Measurements from ENCODE around the gene PPP1R1C.
A peak's percentile ranks its signal among the peaks of the same experiment; 100 is the strongest.

The PPP1R1C gene

DNA sequence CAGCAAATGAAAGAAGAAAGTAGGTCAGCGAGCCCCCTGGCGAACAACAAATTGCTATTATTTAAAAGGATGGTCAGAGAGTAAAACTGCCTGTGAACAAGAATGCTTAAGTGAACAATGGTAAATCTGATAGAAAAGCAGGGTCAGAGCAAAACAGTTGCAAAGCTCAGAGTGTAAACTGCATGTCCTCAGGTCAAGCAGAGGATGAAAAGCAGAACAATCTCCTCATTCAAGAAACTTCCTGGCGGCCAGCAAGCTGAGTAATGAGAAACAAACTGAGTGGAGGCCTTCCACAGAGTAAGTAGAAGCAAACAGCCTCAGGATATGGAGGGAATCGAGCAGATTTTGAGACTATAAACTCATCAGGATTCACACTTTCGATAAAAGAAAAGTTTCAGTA lies 117.9 kb downstream of the PPP1R1C start:
- DNase-seq: peak in 7 of 51 donors; percentile 1 to 17 (median 7)

DNA sequence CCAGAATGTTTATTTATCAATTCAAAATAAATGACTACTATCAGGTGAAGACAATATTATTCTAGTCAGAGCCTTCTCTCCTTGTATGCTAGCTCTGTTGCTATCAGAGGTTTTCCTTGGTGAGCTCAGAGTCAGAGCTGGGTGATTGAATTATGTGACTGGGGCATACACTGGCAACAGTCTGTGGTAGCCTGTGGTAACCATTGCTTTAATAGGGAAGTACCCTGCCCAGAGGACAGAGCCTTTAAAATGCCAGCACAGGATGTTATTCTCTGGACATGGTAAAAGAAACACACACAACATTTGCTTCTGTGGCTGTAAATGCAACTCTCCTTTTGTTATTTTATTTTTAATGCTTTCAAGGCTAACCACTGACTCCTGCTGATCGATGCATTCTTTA lies 124.7 kb downstream of the PPP1R1C start:
- DNase-seq: no peak

DNA sequence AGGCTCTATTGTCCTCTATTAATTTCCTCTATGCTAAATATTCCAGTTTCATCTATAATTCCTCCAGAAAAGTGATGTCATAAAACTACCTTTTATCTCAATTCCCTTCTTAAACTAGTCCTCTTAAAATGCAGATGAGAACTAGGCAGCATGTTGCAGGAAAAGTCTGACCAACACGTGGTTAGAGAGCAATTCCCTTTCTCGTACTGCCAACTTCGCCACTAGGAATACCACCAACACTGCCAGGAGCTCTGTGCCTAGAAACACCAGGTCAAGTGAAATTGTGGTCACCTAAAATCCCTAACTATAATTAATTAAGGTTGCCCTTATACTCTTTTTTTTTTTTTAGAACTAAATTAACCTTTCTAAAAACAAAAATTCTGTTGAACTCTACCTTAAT lies 127.7 kb downstream of the PPP1R1C start:
- no peak for DNase-seq

DNA sequence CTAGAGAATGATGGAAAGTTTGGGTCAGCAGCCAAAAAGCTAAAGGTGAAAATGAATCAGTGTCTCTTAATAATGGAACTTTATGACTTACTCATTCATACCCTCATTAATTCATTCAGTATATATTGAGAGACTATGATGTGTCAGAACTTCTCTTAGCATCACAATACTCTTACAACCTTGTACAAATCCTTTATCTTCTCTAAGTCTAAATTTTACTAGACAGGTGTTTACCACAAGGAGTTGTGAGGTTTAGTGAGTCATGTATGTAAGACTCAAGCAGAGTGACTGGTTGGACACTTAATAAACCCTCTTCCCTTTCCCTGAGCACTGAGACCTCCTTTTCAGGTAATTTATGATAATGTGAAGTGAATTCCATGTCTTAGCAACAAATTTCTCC lies 129.6 kb downstream of the PPP1R1C start:
- DNase-seq: no peak

DNA sequence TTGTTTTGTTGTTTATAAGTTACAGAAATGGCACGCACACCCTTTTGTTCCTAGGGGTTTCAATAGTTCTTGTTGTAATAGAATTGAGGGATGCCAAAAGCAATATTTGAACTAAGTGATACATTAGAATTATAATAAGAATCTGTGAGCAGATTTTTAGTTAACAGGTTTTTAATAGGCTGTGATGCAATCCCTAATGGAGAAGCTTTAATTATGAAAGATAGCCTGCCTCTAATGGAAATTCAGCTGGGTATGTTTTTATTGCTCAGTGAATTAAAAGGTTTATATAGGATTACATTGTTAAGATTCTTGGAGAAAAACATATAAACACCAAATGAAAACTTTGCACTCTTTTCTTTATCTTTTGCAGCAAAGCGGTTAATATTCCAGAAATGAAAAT lies 131.1 kb downstream of the PPP1R1C start:
- no peak for DNase-seq

DNA sequence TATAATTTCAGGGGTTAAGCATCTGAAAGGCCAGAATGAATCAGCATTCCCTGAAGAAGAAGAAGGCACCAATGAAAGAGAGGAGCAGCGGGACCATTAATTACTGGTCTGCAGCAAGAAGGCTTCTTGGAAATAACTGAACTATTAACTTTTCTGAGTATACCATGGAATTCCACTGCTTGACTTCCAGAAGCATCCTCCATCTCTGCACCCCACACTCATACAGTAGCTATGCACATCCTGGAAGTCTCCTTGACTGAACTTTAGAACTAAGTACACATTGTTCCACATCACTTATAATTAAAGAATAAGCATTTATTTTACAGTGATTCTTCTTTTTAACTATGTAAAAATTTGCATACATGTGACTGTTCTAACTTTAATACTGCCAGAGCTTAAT lies 131.5 kb downstream of the PPP1R1C start:
- DNase-seq: no peak

DNA sequence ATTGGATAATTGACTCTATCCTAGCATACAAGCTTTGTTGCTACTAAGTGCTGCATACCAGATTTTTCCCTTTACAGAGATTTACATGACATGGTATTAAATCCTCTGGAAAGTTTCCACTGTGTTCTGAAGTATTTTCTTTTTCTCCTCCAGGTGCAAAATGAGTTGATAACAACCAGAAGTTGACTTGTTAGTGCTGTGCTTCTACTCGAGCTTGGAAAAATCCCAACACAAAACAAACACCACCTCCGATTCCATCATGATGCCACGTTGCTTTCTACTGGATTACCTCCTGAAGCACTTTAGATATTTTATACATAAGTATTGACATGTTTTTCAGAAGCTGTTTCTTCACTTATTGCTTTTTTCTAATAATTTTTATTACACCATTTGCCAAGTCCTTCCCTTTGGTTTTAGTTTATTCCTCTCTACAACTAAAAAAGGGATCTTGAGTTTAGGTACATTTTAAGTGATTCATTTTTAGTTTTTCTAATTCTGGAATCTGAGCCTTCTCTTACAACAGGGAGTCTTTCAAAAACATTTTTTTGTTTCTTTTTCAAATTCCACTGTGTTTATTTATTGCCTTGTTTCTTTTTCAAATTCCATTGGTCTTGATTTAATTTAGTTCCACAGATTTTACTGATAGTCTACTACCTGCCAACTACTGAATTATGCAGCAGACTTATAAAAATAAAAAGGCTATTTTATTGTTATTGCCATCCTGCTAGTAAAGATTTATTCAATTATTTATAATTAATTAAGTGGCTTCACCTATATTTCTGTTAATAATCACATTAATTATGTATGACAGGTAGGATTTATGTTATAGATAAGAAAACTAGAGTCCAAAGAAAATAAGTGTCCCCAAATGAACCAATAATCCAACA lies 143.4 kb downstream of the PPP1R1C start:
- DNase-seq: no peak

DNA sequence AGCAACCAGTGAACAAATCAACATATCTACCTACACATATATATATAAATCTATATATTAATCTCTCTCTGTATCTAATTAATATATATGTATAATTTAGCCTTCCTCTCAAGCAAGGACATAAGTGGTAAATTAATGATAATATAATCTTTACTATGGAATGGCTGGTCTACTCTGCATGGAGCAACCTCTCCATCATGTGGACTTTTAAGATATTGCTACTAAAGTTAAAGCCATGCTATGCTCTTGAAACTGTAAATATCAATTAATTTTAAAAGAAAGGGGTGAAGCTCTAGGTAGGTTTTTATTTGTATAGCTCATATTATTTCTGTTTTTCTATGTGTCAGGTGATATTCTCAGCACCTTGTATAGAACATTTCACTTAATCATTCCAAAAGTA lies 147.0 kb downstream of the PPP1R1C start:
- DNase-seq: no peak

DNA sequence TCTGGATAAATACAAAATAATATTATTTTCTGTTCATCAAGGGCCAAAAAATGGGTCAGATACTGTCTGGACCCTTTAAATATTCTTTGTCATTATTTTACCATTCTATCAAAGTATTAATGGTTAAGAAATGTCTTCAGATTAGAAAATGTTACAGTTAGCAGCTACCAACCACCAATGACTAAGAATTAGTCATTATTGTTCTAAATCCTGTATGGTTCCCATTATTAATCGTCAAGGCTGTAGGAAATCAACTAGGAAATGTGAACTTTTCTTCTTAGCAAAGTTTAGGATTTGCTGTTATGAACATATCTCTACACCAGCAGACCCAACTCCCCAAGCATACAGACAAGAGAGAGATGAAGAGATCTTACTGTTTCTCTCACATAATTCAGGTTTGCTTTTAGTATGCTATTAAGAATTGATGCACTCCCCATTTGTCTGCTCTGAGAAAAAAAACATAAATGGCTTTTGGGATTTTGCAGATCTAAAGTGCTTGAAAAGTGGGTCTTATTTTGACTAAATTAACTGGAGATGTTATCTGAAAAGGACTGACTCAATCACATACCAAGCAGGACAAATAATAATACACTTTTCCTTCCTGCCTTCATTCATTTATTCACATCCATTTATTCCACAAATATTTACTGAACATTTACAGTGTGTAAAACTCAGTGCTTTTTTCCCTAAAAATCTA lies 147.7 kb downstream of the PPP1R1C start:
- no peak for DNase-seq

DNA sequence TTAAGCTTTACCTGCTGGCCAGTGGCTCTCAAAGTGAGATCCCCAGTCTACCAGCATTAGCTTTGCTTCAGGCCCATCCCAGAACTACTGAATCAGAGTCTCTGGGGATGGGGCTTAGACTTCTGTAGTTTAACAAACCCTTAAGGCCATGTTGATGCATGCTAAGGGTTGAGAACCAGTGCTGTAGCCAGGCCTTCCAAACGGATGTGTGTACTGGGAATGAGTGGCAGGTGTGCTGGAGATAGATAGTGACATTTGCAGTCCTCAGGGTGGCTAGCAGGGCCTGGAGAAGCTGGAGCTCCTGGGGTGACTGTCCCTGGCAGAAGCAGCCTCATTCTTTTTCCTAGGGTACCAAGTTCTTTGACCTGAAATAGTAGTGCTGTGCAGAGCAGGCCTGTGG lies 148.5 kb downstream of the PPP1R1C start:
- DNase-seq: no peak

DNA sequence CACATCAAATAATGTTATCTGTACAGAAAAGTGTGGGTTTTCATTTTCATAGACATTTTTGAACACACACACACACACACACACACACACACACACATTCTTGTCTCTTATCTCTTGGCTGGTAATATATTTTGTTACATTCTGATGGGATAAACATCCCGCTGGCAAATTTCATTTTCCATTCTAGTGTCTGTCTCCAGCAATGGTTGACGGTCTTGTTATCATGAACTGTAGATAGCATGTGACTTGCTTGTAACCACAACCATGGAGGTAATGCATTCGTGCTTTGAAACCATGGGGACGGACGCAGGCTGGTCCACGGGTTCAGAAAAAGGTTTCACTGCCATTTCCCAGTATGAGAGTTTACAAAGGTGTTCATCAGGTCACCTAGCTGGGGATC lies 156.4 kb downstream of the PPP1R1C start:
- no peak for DNase-seq

DNA sequence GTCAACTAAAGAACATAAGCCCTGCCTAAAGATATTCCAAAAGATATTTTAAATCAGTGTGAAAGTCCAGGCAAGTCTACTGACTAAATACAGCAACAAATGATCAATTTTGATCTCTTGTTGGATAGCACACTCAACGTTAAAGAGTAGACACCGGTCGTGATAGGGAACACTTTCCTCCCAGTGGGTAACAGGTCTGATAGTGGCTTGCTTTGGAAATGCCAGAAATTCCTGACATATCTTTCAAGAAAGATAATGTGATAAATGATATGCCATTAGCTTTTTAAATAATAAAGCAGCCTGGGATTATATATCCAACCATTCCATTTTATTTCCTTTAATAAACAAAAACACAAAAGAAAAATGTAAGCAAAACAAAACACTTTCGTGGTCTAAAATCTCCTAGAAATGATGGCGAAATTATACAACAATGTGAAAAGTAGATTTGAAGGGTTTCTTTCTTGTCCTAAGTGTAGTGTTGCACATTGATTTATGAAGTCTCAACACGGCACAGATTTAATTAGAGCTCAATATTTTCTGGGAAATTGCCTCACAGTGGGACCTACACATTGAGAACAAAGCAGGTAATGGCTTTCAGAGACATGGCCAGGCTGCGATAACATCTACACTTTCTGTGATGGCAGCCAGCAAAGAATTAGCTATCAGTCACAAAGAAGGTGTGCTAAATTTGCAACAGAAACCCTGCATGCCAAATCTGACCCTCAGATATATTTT lies 158.6 kb downstream of the PPP1R1C start:
- no peak for DNase-seq

DNA sequence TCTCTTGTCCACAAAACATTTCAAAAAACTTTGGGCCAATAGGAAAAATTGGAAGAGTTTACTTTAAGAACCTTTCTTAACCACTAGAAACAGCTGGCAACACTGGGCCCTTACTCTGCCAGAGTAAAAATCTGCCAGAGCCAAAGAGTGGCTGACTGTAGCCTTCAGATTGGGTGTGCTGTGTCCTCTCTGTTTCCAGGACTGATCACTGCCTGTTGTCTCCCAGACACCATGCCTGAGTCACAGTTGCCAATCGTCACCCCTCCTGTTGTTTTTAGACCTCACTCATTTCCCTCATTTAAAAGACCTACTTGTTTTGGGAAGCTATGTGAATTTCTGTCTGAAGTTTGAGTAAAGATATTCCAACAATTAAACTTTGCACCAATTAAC lies 159.1 kb downstream of the PPP1R1C start:
- peak in 8 of 51 donors; percentile 2 to 12 (median 4) for DNase-seq

DNA sequence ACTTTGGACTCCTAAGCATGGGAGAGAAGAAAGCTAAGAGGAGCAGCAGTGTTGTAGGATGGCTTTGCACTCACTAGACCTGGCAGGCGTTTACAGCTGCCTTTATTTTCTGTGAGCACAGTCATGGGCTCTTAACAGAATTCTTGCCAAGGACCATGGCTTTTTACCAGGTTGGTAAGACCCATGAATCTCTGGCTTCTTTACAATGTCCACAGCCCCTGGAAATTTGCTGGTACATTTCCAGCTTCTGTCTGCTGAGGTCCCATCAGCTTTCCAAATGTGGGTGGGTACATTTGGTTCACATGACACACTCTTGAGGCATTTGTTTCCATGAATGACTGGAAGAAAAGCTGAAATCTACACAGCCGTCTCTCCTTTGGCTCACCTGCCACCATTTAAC lies 162.7 kb downstream of the PPP1R1C start:
- peak in 8 of 51 donors; percentile 1 to 41 (median 3) for DNase-seq

DNA sequence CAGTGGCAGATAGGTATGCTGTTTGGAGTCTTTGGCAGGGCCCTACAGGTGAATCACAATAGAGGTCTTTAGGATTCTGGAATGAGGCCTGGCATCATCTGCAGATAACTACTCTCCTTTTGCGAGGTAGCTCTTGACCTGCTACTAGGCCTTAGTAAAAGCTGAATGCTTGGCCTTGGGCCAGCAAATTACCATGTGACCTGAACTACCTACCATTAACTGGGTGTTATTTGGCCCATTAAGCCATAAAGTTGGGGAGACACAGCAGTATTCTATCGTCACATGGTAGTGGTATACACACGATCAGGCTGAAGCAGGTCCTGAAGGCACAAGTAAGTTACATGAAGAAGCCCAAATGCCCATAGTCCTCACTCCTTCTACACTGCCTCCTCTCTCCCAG lies 178.2 kb downstream of the PPP1R1C start:
- DNase-seq: no peak

DNA sequence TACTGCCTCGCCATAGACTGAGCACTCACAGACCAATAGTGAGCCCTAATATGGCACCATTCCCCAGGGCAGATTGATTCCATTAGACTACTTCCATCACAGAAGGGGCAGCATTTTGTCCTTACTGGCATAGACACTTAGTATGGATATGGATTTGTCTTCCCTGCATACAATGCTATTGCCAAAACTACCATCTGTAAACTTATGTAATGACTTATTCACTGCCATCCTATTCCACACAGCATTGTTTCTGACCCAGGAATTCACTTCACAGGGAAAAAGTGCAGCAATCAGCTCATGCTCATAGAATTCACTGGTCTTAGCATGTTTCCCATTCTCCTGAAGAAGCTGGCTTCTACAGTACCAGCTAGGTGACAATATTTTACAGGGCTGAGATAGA lies 179.0 kb downstream of the PPP1R1C start:
- no peak for DNase-seq

DNA sequence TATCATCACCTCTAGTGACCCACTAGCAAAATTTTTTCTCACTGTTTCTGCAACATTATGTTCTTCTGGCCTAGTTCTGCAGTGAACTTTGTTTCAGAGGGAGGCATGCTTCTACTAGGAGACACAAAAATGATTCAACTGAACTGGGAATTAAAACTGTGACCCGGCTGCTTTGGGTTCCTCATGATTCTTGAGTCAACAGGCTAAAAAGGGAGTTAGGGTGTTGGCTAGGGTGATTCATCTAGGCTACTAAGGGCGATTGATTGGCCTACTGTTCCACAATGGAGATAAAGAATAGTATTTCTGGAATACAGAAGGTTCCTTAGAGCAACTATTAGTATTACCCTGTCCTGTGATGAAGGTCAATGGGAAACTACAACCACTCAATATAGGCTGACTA lies 179.5 kb downstream of the PPP1R1C start:
- no peak for DNase-seq

DNA sequence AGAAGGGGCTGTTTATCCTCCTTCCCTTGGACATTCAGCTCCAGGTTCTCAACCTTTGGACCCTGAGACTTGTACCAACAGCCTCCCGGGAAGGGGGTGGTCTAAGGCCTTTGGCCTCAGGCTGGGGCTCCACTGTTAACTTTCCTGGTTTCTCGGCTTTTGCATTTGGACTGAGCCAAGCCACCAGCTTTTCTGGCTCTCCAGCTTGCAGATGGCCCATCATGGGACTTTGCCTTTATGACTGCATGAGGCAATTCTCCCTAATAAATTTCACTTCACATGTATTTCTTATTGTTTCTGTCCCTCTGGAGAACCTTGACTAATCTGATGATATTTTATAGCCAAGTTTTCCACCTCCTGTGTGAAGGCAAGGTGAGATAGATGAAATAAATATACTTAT lies 180.8 kb downstream of the PPP1R1C start:
- DNase-seq: no peak

DNA sequence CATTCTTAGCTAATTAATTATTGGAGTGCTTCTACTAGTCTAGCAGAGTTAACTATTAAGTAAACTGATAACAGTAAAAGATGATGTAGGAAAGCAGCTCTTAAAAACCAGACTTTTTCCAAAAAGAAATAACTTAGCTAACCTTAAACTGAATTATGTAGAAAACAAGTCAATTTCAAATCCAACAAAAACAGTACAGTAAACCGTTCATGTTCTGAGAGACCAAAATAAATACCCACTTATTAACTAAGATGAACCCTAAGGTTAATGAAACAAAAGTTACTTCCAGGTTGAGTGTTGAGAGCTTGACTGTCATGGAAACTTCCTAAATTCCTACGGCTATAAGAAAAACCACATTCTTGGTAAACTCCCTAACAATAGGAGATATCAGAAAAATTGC lies 181.2 kb downstream of the PPP1R1C start:
- no peak for DNase-seq
